Calu3 (cell line): ENCODE data around the gene HOXA11. TPM values are rescaled to one million over a fixed set of nuclear protein-coding genes. Genes with fewer than 3 reads are reported as not detected.

Source experiments
- BruUV-seq: library from RNA; stranded (reverse); fragments of 400-500 nt; replicated peaks from 2 replicates; lab custom pipeline; 2021; lab: Mats Ljungman, UMichigan
- CTCF ChIA-PET: fragments of 300-600 bp; sonication (Branson Sonifier 250); formaldehyde crosslinking; loops from one replicate; lab custom pipeline; 2022; ENCODE audit warnings: antibody characterized with exemption; lab: Charles Lee
- DNase-seq: peaks from one replicate; pipeline ENCODE4 v3.0.0; 2022
- H3K27ac Mint-ChIP-seq: one replicate; pipeline ENCODE4 v1.8.0; 2022; ENCODE audit warnings: mixed read lengths; ENCODE audit not compliant: unreplicated experiment
- H3K27me3 Mint-ChIP-seq: one replicate; pipeline ENCODE4 v1.8.0; 2022; ENCODE audit warnings: mixed read lengths; ENCODE audit not compliant: unreplicated experiment
- H3K36me3 Mint-ChIP-seq: one replicate; pipeline ENCODE4 v1.8.0; 2022; ENCODE audit warnings: mild to moderate bottlenecking, moderate library complexity, mixed read lengths; ENCODE audit not compliant: insufficient read depth, unreplicated experiment
- H3K4me1 Mint-ChIP-seq: one replicate; pipeline ENCODE4 v1.8.0; 2022; ENCODE audit warnings: mild to moderate bottlenecking, low read depth, mixed read lengths; ENCODE audit not compliant: unreplicated experiment
- H3K4me3 Mint-ChIP-seq: one replicate; pipeline ENCODE4 v1.8.0; 2022; ENCODE audit warnings: mild to moderate bottlenecking, low read depth, moderate library complexity, mixed read lengths; ENCODE audit not compliant: unreplicated experiment
- H3K9me3 Mint-ChIP-seq: one replicate; pipeline ENCODE4 v1.8.0; 2022; ENCODE audit warnings: low read depth, mixed read lengths; ENCODE audit not compliant: unreplicated experiment
- CTCF ChIP-seq: fragments of 200-600 bp; IDR thresholded peaks from one replicate; pipeline ENCODE4 v1.8.0; 2022; ENCODE audit warnings: antibody characterized with exemption; ENCODE audit not compliant: unreplicated experiment
- intact Hi-C: fragments of 100-400 bp; cut with micrococcal nuclease; formaldehyde crosslinking; loops from one replicate; pipeline ENCODE4 v1.10.0; 2022; ENCODE audit not compliant: unreplicated experiment
- total RNA-seq: library from RNA; stranded (reverse); gene quantifications from 2 replicates; pipeline ENCODE4 v1.2.3, GENCODE V29; 2022

HOXA11 gene
- total RNA-seq, 1 experiment from 2014 or later: 0.54 TPM

GRCh38 chr7:27143950-27144780 lies 40.9 kb downstream of the HOXA11 start:
- CTCF ChIA-PET: no interaction called here
- BruUV-seq: no TSS peak
- Mint-ChIP-seq H3K9me3 (no peaks in the 10 kb centered on the region), H3K4me3 (no peak overlapping the region), H3K36me3 (peaks cover 11% of the 10 kb centered on the region), H3K27me3 (no peaks in the 10 kb centered on the region), H3K4me1 (no peaks in the 10 kb centered on the region), H3K27ac (no peak overlapping the region)
- TF ChIP-seq CTCF: peak; percentile 4
- intact Hi-C loops: no loop called here
- no peak for DNase-seq

DNA sequence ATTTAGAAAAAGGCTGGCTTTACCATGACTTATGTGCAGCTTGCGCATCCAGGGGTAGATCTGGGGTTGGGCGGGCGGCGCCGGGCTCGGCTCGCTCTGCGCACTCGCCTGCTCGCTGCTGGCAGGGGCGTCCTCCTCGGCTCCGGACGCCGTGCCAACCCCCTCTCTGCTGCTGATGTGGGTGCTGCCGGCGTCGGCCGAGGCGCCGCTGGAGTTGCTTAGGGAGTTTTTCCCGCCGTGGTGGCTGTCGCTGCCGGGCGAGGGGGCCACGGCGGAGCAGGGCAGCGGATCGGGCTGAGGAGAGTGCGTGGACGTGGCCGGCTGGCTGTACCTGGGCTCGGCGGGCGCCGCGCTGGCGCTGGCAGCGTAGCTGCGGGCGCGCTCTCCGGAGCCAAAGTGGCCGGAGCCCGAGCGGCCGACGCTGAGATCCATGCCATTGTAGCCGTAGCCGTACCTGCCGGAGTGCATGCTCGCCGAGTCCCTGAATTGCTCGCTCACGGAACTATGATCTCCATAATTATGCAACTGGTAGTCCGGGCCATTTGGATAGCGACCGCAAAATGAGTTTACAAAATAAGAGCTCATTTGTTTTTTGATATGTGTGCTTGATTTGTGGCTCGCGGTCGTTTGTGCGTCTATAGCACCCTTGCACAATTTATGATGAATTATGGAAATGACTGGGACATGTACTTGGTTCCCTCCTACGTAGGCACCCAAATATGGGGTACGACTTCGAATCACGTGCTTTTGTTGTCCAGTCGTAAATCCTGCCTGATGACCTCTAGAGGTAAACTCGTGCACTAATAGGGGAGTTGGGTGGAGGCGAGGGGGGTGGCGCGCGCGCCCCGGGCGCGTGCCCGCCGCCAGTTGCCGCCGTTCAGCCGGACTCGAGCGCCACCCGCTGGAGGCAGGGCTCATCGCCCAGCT lies 41.7 kb downstream of the HOXA11 start, which contains the start of gene HOXA5:
Gene HOXA5 (minus strand): TSS at position 659 of the 927 bp plus-strand sequence. CDS start 74 bp downstream, at position 585.
- intact Hi-C loops: no loop called here
- H3K27me3 Mint-ChIP-seq: no peaks in the 10 kb centered on the region
- no TSS peak for BruUV-seq

GRCh38 chr7:27142580-27143022 lies 42.4 kb downstream of the HOXA11 start:
- Mint-ChIP-seq H3K4me3 (no peak overlapping the region), H3K36me3 (no peaks in the 10 kb centered on the region), H3K27ac (no peak overlapping the region), H3K9me3 (no peaks in the 10 kb centered on the region), H3K27me3 (no peaks in the 10 kb centered on the region), H3K4me1 (peaks cover 6% of the 10 kb centered on the region)
- BruUV-seq: no TSS peak
- CTCF ChIA-PET: no interaction called here
- TF ChIP-seq CTCF: no peak
- DNase-seq: no peak
- intact Hi-C loops: no loop called here

More for the DNA sequence above, 41.7 kb downstream of the HOXA11 start, which contains the start of gene HOXA5:
- CTCF ChIA-PET: no interaction called here
- DNase-seq: no peak
- Mint-ChIP-seq H3K36me3 (peaks cover 6% of the 10 kb centered on the region), H3K4me1 (no peaks in the 10 kb centered on the region), H3K27ac (no peak within 1 kb of the TSS), H3K9me3 (no peaks in the 10 kb centered on the region), H3K4me3 (no peak within 1 kb of the TSS)
- TF ChIP-seq CTCF: peak; percentile 8

GRCh38 chr7:27141923-27142579 lies 43.0 kb downstream of the HOXA11 start:
- CTCF ChIA-PET: no interaction called here
- peaks cover 10% of the 10 kb centered on the region for H3K4me1 Mint-ChIP-seq
- no peaks in the 10 kb centered on the region for H3K36me3 Mint-ChIP-seq
- no peaks in the 10 kb centered on the region for H3K9me3 Mint-ChIP-seq
- no peak for TF ChIP-seq CTCF
- no peak for DNase-seq
- H3K27me3 Mint-ChIP-seq: no peaks in the 10 kb centered on the region
- BruUV-seq: no TSS peak
- H3K4me3 Mint-ChIP-seq: no peak overlapping the region
- no peak overlapping the region for H3K27ac Mint-ChIP-seq
- intact Hi-C loops: no loop called here
